ENCODE results near the gene PTPRH. TPM values are rescaled to one million over a fixed set of nuclear protein-coding genes. Genes with fewer than 3 reads are reported as not detected.
"Not testable (repeated sequence)": the region's sequence is repeated elsewhere in the genome, so short reads cannot be mapped to it uniquely, and the experiment has no call there.

PTPRH gene
- total RNA-seq, 2 experiments from 2014 or later: not detected

GRCh38 chr19:55157064-55157908 lies 52.0 kb downstream of the PTPRH start, which contains the start of gene TNNI3:
Gene TNNI3 (minus strand): TSS chr19:55157732. CDS start chr19:55157589, 143 bp downstream.
- no peaks in the 10 kb centered on the region; the same call in 1 of the 2 replicates for H3K9me3 ChIP-seq (ENCODE audit: low read length)
- no peak within 1 kb of the TSS for H3K4me3 ChIP-seq (ENCODE audit: low read depth, low read length, poor library complexity, severe bottlenecking)
- no peaks in the 10 kb centered on the region for H3K9me2 ChIP-seq (ENCODE audit: insufficient read depth, low read length)
- peaks cover 25% of the 10 kb centered on the region for H3K4me1 ChIP-seq (ENCODE audit: insufficient read depth, low read length, poor library complexity, severe bottlenecking)
- H4K20me1 ChIP-seq (ENCODE audit: insufficient read depth, low read length): no peaks in the 10 kb centered on the region
- DNase-seq (ENCODE audit: low spot score): no peak
- ChIA-PET POLR2A (interaction anchor here (0.6 kb wide), 1 partner anchor 234 kb away, joined by 3 read pairs; no protein-coding TSS in a partner anchor), CTCF (ENCODE audit: unreplicated experiment) (no interaction called here)
- no peak within 1 kb of the TSS for H3K4me2 ChIP-seq (ENCODE audit: low read length)
- intact Hi-C loops (cut with micrococcal nuclease; ENCODE audit: unreplicated experiment): no loop called here
- H3K79me2 ChIP-seq (ENCODE audit: insufficient read depth, low read depth, low read length): no peaks in the 10 kb centered on the region
- H3K27ac ChIP-seq (ENCODE audit: low read depth, low read length, poor library complexity, severe bottlenecking): no peak within 1 kb of the TSS
- no peak within 1 kb of the TSS for H2AFZ ChIP-seq (ENCODE audit: low read length)
- no peak for TF ChIP-seq EZH2phosphoT487 (IDR thresholded peaks at IDR 0.05; ENCODE audit: borderline replicate concordance, low read depth, low read length)
- TF ChIP-seq CTCF (conservative IDR thresholded peaks at IDR 0.05; ENCODE audit: low read length): no peak
- no TSS peak for BruUV-seq (replicated peaks)
- no peaks in the 10 kb centered on the region for H3K36me3 ChIP-seq (ENCODE audit: insufficient read depth, low read length)

GRCh38 chr19:55156202-55157063 lies 52.9 kb downstream of the PTPRH start:
- CTCF ChIA-PET (ENCODE audit: unreplicated experiment): no interaction called here
- no peak overlapping the region for H3K4me2 ChIP-seq (ENCODE audit: low read length)
- no TSS peak for BruUV-seq (replicated peaks)
- H3K36me3 ChIP-seq (ENCODE audit: insufficient read depth, low read length): 0 out of 2 replicates have a peak, but pooled peaks cover 3% of the 10 kb centered on the region
- no peak overlapping the region for H2AFZ ChIP-seq (ENCODE audit: low read length)
- intact Hi-C loops (cut with micrococcal nuclease; ENCODE audit: unreplicated experiment): no loop called here
- no peaks in the 10 kb centered on the region for H3K79me2 ChIP-seq (ENCODE audit: insufficient read depth, low read depth, low read length)
- H3K9me3 ChIP-seq (ENCODE audit: low read length): peaks cover 4% of the 10 kb centered on the region
- POLR2A ChIA-PET: interaction anchor here (0.7 kb wide), 1 partner anchor 10 kb away, joined by 4 read pairs; the partner anchor contains the start of gene DNAAF3
- DNase-seq (ENCODE audit: low spot score): peak; percentile 60
- H3K4me3 ChIP-seq (ENCODE audit: low read depth, low read length, poor library complexity, severe bottlenecking): no peak overlapping the region
- H3K27ac ChIP-seq (ENCODE audit: low read depth, low read length, poor library complexity, severe bottlenecking): no peak overlapping the region
- H3K4me1 ChIP-seq (ENCODE audit: insufficient read depth, low read length, poor library complexity, severe bottlenecking): peaks cover 34% of the 10 kb centered on the region
- H4K20me1 ChIP-seq (ENCODE audit: insufficient read depth, low read length): no peaks in the 10 kb centered on the region
- no peaks in the 10 kb centered on the region for H3K9me2 ChIP-seq (ENCODE audit: insufficient read depth, low read length)
- no peak for TF ChIP-seq EZH2phosphoT487 (IDR thresholded peaks at IDR 0.05; ENCODE audit: borderline replicate concordance, low read depth, low read length)
- TF ChIP-seq CTCF (conservative IDR thresholded peaks at IDR 0.05; ENCODE audit: low read length): no peak

GRCh38 chr19:55155784-55156183 lies 53.5 kb downstream of the PTPRH start:
- H3K9me2 ChIP-seq (ENCODE audit: insufficient read depth, low read length); DNase-seq (ENCODE audit: low spot score); BruUV-seq (replicated peaks); H4K20me1 ChIP-seq (ENCODE audit: insufficient read depth, low read length); H3K27ac ChIP-seq (ENCODE audit: low read depth, low read length, poor library complexity, severe bottlenecking); H3K4me2 ChIP-seq (ENCODE audit: low read length); H2AFZ ChIP-seq (ENCODE audit: low read length); CTCF ChIA-PET (ENCODE audit: unreplicated experiment); POLR2A ChIA-PET; H3K4me3 ChIP-seq (ENCODE audit: low read depth, low read length, poor library complexity, severe bottlenecking); intact Hi-C loops (cut with micrococcal nuclease; ENCODE audit: unreplicated experiment); H3K79me2 ChIP-seq (ENCODE audit: insufficient read depth, low read depth, low read length); H3K9me3 ChIP-seq (ENCODE audit: low read length); H3K36me3 ChIP-seq (ENCODE audit: insufficient read depth, low read length): not testable (repeated sequence)
- H3K4me1 ChIP-seq (ENCODE audit: insufficient read depth, low read length, poor library complexity, severe bottlenecking): peaks cover 36% of the 10 kb centered on the region
